PFSK-1 (cell line): ENCODE results near the gene DACH1.

Experiments used
- FOXP2 ChIP-seq: optimal IDR thresholded peaks from 2 replicates; pipeline ENCODE3; 2011; ENCODE audit warnings: borderline replicate concordance, control low read depth, inconsistent platforms; ENCODE audit not compliant: insufficient read depth; ENCODE audit errors: extremely low read length, extremely low read depth
- POLR2AphosphoS5 ChIP-seq: IDR thresholded peaks from 2 replicates; pipeline ENCODE4 v1.6.1; 2012; ENCODE audit warnings: low read depth, mild to moderate bottlenecking, control low read depth, low read length, moderate library complexity
- REST ChIP-seq, 2 experiments: IDR thresholded peaks; 2 replicates each; pipeline versions ENCODE4 v1.6.1 to v1.8.0; 2011 to 2012; ENCODE audit warnings: low read depth in 2 of 2, low read length in 2 of 2, control low read depth in 1 of 2, inconsistent platforms in 1 of 2, mild to moderate bottlenecking in 1 of 2, moderate library complexity in 1 of 2; ENCODE audit not compliant: insufficient read depth in 1 of 2
- SIN3A ChIP-seq: IDR thresholded peaks from 2 replicates; pipeline ENCODE4 v1.6.1; 2012; ENCODE audit warnings: mild to moderate bottlenecking, low read length, moderate library complexity, borderline replicate concordance; ENCODE audit not compliant: insufficient read depth
- TAF1 ChIP-seq: IDR thresholded peaks from 2 replicates; pipeline ENCODE4 v1.6.1; 2012; ENCODE audit warnings: low read length, control low read depth, borderline replicate concordance; ENCODE audit not compliant: insufficient read depth

Gene DACH1

GRCh38 chr13:71621174-71622124 lies 245.6 kb downstream of the DACH1 start:
- TF ChIP-seq FOXP2 = no peak
- TF ChIP-seq SIN3A = no peak
- no peak for TF ChIP-seq TAF1
- no peak for TF ChIP-seq REST (IDR thresholded peaks at IDR 0.05; ENCODE audit: insufficient read depth in 1 of 2, low read depth in 2 of 2, low read length in 2 of 2)
- no peak for TF ChIP-seq POLR2AphosphoS5

GRCh38 chr13:71619096-71619495 lies 247.9 kb downstream of the DACH1 start:
- TF ChIP-seq FOXP2 (no peak), POLR2AphosphoS5 (no peak), TAF1 (no peak), SIN3A (no peak), REST (IDR thresholded peaks at IDR 0.05; ENCODE audit: insufficient read depth in 1 of 2, low read depth in 2 of 2, low read length in 2 of 2) (no peak)

- TF ChIP-seq REST (IDR thresholded peaks at IDR 0.05; ENCODE audit: insufficient read depth in 1 of 2, low read depth in 2 of 2, low read length in 2 of 2) (no peak), FOXP2 (no peak), POLR2AphosphoS5 (no peak), TAF1 (no peak), SIN3A (no peak)
Observed at GRCh38 chr13:71618159-71618558, 248.8 kb downstream of the DACH1 start.

- TF ChIP-seq TAF1 (no peak), SIN3A (no peak), POLR2AphosphoS5 (no peak), REST (IDR thresholded peaks at IDR 0.05; ENCODE audit: insufficient read depth in 1 of 2, low read depth in 2 of 2, low read length in 2 of 2) (no peak), FOXP2 (no peak)
Observed at GRCh38 chr13:71617265-71617664, 249.7 kb downstream of the DACH1 start.
